ENCODE results near the gene MSLN.
"Not testable (repeated sequence)": the region's sequence is repeated elsewhere in the genome, so short reads cannot be mapped to it uniquely, and the experiment has no call there.

MSLN gene

GRCh38 chr16:761625-762513 is 1.3 kb downstream of the MSLN start:
- DNase-seq: no peak

- DNase-seq: no peak
Measured at GRCh38 chr16:762595-763268, 2.2 kb downstream of the MSLN start.

GRCh38 chr16:763369-764183 is 3.0 kb downstream of the MSLN start:
- no peak for DNase-seq

DNA sequence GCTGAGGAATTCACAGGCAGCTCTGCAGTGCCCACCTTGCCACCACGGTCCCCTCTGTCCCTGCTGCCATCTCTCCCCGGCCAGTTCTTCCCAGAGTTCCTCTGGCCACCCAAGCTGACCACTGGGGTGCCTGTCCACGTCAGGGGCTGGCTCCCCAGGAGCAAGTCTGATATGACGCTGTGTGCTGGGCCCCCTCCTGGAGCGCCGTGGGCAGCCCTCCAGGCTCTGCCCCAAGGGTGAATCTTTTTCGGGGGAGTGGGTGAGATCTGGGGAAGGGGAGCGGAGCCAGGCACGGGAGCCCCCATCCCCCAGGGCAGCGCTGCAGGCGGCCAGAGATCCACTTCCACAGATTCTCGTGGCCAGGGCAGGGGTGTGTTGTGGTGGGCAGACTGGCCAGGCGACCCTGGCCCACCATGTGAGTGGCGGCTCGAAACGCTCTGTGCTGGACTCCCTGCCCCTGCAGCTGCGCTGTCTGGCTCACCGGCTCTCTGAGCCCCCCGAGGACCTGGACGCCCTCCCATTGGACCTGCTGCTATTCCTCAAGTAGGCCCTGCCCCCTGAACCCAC is 3.7 kb downstream of the MSLN start:
- DNase-seq: no peak

DNA sequence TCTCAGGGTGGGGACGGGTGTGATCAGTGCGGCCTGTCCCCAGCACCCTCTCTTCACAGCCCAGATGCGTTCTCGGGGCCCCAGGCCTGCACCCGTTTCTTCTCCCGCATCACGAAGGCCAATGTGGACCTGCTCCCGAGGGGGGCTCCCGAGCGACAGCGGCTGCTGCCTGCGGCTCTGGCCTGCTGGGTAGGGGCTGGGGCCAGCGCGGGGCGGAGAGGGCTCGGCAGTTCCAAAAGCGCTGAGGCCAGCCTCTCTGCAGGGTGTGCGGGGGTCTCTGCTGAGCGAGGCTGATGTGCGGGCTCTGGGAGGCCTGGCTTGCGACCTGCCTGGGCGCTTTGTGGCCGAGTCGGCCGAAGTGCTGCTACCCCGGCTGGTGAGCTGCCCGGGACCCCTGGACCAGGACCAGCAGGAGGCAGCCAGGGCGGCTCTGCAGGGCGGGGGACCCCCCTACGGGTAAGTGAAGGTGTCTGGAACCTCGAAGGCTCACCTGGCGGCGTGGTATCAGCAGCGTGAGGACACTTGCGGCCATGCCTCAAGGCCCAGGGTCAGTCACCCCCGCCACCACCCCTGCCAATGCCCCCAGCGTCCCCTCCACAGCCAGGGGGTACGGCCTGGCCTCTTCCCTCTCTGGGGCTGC is 4.4 kb downstream of the MSLN start:
- no peak for DNase-seq

GRCh38 chr16:765488-765865 is 4.9 kb downstream of the MSLN start:
- DNase-seq: no peak

DNA sequence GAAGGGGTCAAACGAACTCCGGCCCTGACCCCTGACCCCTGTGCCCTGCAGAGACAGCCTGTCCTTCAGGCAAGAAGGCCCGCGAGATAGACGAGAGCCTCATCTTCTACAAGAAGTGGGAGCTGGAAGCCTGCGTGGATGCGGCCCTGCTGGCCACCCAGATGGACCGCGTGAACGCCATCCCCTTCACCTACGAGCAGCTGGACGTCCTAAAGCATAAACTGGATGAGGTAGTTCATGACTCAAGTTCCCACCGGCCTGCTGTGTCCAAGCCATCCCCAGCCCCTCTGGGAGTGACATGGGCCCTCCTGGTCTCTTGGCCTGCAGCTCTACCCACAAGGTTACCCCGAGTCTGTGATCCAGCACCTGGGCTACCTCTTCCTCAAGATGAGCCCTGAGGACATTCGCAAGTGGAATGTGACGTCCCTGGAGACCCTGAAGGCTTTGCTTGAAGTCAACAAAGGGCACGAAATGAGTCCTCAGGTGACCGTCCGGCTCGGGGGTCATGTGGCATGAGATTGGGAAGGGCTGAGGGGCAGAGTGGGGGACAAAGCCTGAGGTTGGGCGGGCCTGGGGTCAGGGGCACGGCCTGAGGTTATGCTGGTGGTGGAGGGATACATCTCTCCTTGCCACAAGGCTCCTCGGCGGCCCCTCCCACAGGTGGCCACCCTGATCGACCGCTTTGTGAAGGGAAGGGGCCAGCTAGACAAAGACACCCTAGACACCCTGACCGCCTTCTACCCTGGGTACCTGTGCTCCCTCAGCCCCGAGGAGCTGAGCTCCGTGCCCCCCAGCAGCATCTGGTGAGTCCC is 5.7 kb downstream of the MSLN start:
- no peak for DNase-seq

DNA sequence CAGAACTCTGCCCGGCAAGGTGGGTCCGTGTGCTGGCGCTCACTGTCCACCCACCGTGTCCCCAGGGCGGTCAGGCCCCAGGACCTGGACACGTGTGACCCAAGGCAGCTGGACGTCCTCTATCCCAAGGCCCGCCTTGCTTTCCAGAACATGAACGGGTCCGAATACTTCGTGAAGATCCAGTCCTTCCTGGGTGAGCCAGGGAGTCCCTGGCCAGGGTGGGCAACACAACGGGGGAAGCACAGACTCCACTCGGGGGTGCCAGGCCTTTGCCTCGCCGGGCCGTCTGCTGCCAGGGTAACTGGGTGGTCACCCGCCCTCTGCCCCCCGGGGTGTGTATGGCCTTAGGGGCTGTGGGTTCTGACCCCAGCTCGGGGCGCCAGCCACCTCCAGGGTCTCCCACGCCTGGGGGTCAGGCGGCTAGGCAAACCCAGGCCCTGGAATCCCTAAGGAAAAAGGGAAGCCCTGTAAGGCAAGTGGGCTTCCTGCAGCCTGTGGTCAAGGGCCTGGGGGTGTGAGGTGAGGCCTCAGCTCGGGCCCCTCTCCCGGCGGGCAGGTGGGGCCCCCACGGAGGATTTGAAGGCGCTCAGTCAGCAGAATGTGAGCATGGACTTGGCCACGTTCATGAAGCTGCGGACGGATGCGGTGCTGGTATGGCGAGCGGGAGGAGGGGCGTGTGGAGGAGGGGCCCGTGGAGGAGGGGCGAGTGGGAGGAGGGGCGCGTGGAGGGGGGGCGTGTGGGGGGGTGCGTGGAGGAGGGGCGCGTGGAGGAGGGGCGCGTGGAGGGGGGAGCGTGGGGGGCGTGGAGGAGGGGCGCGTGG is 6.5 kb downstream of the MSLN start:
- no peak for DNase-seq

- no peak for DNase-seq
Measured at GRCh38 chr16:767743-768235, 7.3 kb downstream of the MSLN start.

DNA sequence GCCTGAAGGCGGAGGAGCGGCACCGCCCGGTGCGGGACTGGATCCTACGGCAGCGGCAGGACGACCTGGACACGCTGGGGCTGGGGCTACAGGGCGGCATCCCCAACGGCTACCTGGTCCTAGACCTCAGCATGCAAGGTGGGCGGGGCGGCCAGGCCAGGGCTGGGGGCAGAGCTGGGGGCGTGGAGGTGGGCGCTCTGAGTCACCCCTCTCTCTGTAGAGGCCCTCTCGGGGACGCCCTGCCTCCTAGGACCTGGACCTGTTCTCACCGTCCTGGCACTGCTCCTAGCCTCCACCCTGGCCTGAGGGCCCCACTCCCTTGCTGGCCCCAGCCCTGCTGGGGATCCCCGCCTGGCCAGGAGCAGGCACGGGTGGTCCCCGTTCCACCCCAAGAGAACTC is 7.9 kb downstream of the MSLN start:
- DNase-seq: no peak

DNA sequence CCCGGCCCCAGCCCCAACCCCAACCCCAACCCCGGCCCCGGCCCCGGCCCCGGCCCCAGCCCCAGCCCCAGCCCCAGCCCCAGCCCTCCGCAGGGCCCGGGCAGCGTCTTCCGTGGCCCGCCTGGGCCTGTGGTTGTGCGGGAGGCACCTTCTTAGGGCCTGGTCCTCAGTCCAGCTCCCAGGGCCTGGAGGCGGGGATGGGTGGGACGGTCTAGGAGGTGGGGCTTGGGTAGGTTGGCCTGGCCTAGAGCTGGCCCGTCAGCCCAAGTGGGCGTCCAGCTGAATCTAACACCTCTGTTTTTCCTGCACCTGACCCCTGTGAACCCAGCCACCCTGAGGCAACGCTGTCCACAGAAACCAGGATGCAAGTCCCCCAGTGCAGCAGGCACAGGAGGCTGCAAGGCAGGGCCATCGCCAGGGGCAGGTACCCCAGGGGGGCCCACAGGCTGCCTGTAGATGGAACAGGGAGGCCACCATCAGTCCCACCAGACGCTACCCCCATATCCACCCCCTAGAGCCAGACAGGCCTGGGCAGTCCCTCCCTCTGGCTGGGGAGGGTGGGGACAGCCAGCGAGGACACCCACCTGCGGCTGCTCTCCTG is 8.8 kb downstream of the MSLN start:
- no peak for DNase-seq

DNA sequence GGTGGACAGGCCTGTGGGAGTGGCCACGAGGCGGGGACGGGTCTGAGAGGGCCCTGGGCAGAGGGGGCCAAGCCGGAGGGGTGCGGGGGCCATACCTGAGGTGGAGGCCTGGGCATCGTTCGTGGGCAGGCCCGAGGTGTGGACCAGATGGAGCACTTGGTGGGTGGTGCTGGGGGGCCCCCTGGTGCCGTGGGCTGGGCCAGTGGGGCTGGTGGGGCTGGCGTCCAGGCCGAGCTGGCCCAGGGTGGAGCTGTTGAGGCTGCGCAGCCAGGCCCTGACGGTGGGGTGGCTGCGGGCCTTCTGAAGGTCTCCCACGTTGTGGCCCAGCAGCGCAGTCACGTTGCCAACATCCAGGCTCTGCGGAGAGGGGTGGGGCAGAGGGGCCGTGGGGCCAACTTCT is 9.4 kb downstream of the MSLN start:
- no peak for DNase-seq

DNA sequence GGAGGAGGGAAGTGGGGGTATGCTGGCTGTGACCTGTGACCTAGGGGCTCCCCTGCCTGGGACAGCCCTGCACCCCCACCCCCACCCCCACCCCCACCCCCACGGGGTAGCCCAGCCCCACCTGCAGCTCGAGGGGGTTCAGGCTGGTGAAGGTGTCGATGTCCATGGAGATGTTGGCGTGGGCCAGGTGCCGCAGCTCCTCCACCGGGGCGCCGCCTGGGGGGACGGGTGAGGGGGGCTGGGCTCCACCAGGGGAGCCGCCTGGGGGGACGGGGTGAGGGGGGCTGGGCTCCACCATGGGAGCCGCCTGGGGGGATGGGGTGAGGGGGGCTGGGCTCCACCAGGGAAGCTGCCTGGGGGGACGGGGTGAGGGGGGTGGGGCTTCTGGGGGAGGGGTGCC is 9.9 kb downstream of the MSLN start:
- DNase-seq: no peak

DNA sequence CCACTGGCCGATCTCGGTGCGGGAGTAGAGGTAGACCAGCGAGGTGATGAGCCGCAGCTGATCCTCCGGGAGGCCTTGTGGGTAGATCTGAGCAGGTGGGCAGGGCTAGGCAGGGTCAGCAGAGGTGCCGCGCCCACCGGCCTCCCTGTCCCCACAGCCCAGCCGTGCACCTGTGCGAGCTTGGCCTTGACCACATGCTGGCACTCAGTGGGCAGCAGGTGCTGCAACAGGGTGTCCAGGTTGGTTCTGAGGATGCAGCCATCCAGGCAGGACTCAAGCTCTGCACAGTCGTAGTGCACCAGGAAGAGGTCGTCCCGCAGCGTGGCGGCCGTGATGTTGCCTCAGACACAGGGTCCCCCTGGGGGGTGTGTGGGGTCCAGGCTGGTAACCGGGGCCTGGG is 12.4 kb downstream of the MSLN start:
- no peak for DNase-seq

DNA sequence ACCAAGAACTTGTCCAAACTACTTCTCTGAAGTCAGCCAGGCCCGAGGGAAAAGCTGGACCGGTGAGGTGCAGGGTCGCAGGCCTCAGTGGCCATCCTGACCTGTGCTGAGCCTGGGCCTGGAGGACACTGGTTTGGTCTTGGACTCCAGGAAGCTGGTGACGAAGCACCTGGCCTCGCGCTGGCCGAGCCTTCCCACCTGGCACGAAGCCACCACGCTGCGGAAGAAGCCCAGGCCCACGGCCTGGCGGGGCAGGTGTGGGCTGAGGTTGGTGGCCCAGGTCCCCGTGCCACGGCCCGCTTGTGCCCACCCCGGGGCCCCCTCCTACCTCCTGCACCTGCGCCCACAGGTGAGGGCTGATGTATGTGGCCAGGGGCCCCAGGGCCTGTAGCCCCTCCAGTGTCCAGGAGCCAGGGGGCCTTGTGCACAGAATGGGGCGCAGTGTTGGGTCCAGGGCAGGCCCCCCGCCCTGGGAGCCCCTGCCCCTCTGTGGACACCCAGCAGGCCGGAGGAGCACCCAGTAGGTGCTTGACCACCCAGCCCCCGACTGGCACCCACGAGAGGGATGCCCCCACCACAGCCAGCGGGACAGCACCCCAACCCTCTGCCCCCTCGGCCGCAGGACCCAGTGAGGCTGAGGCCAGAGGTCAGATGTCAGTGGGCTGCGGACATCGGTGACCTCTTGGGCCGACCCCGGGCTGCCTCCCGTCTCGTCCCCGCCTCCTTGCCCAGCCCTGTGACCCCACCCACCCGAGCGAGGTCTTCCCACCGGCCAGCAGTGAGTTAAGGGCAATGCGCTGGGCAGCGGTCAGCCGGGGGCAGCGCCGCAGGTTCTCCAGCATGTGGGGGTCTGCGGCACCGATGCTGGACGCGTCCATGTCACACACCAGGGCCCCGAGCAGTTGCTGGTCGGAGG is 13.8 kb downstream of the MSLN start:
- DNase-seq: no peak

- DNase-seq: no peak
Measured at GRCh38 chr16:775236-775796, 14.8 kb downstream of the MSLN start.

- DNase-seq: not testable (repeated sequence)
Measured at GRCh38 chr16:776298-776697, 15.8 kb downstream of the MSLN start.

DNA sequence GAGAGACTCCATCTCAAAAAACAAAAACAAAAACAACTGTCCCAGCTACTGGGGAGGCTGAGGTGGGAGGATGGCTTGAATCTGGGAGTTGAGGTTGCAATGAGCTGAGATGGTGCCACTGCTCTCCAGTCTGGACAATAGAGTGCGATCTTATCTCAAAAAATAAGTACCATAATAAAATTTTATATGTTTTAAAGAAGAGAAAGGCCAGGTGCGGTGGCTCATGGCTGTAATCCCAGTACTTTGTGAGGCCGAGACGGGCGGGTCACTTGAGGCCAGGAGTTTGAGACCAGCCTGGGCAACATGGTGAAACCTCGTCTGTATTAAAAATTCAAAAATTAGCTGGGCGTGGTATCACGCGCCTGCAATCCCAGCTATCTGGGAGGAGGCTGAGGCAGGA is 16.3 kb downstream of the MSLN start:
- DNase-seq: no peak

DNA sequence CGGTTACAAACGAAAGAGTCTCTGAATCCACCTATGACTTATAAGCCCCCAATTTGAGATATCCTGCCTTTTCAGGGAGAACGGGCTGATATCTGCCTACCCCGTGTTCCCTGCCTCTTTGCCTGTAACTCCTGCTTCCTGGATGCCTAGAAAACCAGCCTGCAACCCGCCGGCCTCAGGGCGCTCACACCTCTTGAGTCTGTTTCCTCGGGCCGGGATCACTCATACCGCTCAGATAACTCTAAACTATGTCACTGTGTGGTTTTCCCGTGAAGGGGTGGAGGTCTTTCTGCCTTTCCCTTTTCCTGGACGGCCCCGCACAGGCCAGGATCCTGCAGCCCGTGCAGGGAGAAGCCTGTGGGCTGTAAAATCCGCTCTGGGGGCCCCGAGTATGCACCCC is 17.3 kb downstream of the MSLN start:
- DNase-seq: no peak
